Parathyroid adenoma (tissue), 2 donors: ENCODE measurements around the gene ADM2.
"Not testable (repeated sequence)": the region's sequence is repeated elsewhere in the genome, so short reads cannot be mapped to it uniquely, and the experiment has no call there.

Source experiments
- H2AFZ ChIP-seq: fragments of 300-600 bp; sonication (generic); one replicate; pipeline ENCODE4 v1.7.0; 2017; ENCODE audit warnings: antibody characterized with exemption, mild to moderate bottlenecking
- H3K27ac ChIP-seq: fragments of 300-600 bp; sonication (generic); one replicate; pipeline ENCODE4 v1.7.0; 2017
- H3K27me3 ChIP-seq: fragments of 300-600 bp; sonication (generic); one replicate; pipeline ENCODE4 v1.7.0; 2017; ENCODE audit warnings: low read length; ENCODE audit not compliant: control insufficient read depth, insufficient read depth
- H3K36me3 ChIP-seq: fragments of 300-600 bp; sonication (generic); one replicate; pipeline ENCODE4 v1.7.0; 2017; ENCODE audit warnings: low read length; ENCODE audit not compliant: control insufficient read depth, insufficient read depth
- H3K4me1 ChIP-seq: fragments of 300-600 bp; sonication (generic); one replicate; pipeline ENCODE4 v1.7.0; 2017; ENCODE audit warnings: control low read depth
- H3K4me2 ChIP-seq: fragments of 300-600 bp; sonication (generic); one replicate; pipeline ENCODE4 v1.7.0; 2017; ENCODE audit warnings: low read length
- H3K4me3 ChIP-seq: fragments of 300-600 bp; sonication (generic); one replicate; pipeline ENCODE4 v1.7.0; 2017; ENCODE audit warnings: low read depth, low read length
- H3K79me2 ChIP-seq: fragments of 300-600 bp; sonication (generic); one replicate; pipeline ENCODE4 v1.7.0; 2017; ENCODE audit warnings: control low read depth
- H3K9ac ChIP-seq: fragments of 300-600 bp; sonication (generic); one replicate; pipeline ENCODE4 v1.7.0; 2017; ENCODE audit warnings: mild to moderate bottlenecking
- H3K9me3 ChIP-seq: fragments of 300-600 bp; sonication (generic); one replicate; pipeline ENCODE4 v1.7.0; 2017; ENCODE audit warnings: low read length; ENCODE audit not compliant: control insufficient read depth
- TF ChIP-seq, protein P1 (sequence below): fragments of 300-600 bp; sonication (generic); IDR thresholded peaks from one replicate; pipeline ENCODE4 v1.7.0; 2017; ENCODE audit warnings: antibody characterized with exemption, mild to moderate bottlenecking
- donor health status: primary hyperparathyroidism.

ADM2 gene

DNA sequence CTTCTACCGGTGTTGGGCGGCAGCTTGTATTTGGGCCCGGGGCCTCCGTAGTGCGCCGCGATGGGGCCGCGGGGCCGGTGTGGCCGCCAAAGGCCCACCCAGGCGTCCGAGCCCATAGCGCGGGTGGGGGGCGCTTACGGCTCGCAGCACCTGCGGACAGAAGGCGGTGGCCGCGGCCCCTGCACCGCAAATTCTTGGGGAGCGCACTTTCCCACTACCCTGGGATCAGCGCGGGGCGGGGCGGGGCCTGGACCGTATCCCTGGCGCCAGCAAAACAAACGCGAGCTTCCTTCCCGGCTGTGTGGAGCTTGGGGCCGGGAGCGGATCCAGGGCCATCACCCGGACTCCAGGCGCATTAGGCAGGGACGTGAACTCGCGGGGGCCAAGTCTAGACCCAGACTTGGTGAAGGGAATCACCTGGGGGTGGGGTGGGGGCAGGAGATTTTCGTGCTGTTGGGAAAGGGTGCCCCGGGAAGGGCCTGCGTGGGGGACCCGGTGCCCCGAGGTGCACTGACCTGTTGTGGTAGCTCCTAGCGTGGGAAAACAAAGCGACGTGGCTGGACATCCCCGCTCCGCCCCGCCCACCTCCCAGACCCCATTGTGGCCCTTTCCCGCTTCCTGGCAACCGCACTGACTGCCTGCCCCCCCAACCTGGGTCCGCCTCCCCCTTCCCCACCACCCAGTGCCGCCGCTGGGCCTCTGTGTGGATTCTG, 50.8 kb downstream of the ADM2 start:
- Histone ChIP-seq H3K9ac (peak overlapping the region; percentile 29), H3K4me1 (peaks cover 6% of the 10 kb centered on the region)

DNA sequence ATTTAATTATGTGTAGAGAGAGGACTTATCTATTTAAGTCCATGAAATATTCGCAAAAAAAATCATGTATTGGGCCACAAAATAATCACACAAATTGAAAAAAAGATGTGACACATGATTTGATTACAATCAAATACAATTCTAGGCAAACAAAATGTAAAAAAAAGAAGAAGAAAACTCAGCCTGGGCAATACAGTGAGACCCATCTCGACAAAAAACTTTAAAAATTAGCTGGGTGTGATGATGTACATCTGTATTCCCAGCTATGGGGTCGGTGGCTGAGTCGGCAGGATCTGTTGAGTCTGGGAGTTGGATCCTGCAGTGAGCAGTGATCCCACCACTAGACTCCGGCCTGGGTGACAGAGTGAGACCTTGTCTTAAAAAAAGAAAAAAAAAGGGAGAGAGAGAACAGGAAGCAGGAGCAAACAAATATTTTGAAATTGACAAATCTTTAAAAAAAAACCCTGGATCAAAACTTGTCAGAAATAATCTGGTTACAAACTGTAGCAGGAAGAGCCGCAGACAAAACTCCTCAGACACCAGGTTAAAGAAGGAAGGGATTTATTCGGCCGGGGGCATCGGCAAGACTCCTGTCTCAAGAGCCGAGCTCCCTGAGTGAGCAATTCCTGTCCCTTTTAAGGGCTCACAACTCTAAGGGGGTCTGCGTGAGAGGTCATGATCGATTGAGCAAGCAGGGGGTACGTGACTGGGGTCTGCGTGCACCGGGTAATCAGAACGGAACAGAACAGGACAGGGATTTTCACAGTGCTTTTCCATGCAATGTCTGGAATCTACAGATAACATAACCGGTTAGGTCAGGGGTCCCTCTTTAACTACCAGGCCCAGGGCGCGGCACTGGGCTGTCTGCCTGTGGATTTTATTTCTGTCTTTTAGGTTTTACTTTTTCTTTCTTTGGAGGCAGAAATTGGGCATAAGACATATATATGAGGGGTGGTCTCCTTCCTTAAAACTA, 51.8 kb downstream of the ADM2 start:
- peak overlapping the region; percentile 88 for H3K27ac ChIP-seq
- H3K79me2 ChIP-seq = no peaks in the 10 kb centered on the region
- H3K4me3 ChIP-seq = no peak overlapping the region
- H2AFZ ChIP-seq = no peak overlapping the region
- H3K4me2 ChIP-seq = peak overlapping the region; percentile 35
- no peaks in the 10 kb centered on the region for H3K27me3 ChIP-seq
- TF ChIP-seq, protein P1, sequence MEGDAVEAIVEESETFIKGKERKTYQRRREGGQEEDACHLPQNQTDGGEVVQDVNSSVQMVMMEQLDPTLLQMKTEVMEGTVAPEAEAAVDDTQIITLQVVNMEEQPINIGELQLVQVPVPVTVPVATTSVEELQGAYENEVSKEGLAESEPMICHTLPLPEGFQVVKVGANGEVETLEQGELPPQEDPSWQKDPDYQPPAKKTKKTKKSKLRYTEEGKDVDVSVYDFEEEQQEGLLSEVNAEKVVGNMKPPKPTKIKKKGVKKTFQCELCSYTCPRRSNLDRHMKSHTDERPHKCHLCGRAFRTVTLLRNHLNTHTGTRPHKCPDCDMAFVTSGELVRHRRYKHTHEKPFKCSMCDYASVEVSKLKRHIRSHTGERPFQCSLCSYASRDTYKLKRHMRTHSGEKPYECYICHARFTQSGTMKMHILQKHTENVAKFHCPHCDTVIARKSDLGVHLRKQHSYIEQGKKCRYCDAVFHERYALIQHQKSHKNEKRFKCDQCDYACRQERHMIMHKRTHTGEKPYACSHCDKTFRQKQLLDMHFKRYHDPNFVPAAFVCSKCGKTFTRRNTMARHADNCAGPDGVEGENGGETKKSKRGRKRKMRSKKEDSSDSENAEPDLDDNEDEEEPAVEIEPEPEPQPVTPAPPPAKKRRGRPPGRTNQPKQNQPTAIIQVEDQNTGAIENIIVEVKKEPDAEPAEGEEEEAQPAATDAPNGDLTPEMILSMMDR = no peak
- H3K4me1 ChIP-seq = peaks cover 4% of the 10 kb centered on the region
- no peak overlapping the region for H3K9ac ChIP-seq
- no peaks in the 10 kb centered on the region for H3K9me3 ChIP-seq
- no peaks in the 10 kb centered on the region for H3K36me3 ChIP-seq

More for the DNA sequence above, 50.8 kb downstream of the ADM2 start:
- no peaks in the 10 kb centered on the region for H3K36me3 ChIP-seq
- H3K4me3 ChIP-seq = peak overlapping the region; percentile 95
- no peaks in the 10 kb centered on the region for H3K79me2 ChIP-seq
- H3K27me3 ChIP-seq = no peaks in the 10 kb centered on the region
- H2AFZ ChIP-seq = peak overlapping the region; percentile 76
- TF ChIP-seq, protein P1 = no peak
- H3K27ac ChIP-seq = peak overlapping the region; percentile 88
- H3K4me2 ChIP-seq = peak overlapping the region; percentile 99
- H3K9me3 ChIP-seq = no peaks in the 10 kb centered on the region

DNA sequence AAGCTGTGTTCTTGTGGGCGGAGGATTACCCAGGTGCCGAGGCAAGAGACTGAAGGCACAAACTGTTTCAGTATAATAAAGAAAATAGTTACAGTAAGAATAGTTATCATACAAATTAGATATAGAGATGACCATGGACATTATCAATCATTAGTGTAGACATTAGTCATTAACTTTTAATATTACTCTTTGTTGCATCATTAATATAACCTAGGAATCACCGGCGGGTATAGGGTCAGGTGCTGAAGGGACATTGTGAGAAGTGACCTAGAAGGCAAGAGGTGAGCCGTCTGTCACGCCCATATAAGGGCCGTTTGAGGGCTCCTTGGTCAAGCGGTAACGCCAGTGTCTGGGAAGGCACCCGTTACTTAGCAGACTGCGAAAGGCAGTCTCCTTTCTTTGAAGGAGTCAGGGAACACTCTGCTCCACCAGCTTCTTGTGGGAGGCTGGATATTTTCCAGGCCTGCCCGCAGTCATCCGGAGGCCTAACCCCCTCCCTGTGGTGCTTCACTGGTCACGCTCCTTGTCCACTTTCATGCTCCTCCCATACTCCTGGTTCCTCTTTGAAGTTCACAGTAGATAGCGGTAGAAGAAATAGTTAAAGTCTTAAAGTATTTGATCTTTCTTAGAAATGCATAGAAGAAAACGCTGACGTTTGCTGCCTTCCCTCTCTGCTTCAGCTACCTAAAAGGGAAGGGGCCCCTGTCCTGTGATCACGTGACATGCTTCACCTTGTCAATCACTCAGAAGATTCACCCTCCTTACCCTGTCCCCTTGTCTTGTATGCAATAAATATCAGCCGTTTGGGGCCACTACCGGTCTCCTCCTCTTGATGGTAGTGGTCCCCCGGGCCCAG, 52.7 kb downstream of the ADM2 start:
- H3K79me2 ChIP-seq, H3K27me3 ChIP-seq, H3K36me3 ChIP-seq, H3K9me3 ChIP-seq, H3K4me1 ChIP-seq, H3K9ac ChIP-seq: not testable (repeated sequence)
- H3K4me2 ChIP-seq = peak overlapping the region; percentile 51
- H3K27ac ChIP-seq = peak overlapping the region; percentile 75
- peak overlapping the region; percentile 22 for H3K4me3 ChIP-seq
- peak overlapping the region; percentile 54 for H2AFZ ChIP-seq

DNA sequence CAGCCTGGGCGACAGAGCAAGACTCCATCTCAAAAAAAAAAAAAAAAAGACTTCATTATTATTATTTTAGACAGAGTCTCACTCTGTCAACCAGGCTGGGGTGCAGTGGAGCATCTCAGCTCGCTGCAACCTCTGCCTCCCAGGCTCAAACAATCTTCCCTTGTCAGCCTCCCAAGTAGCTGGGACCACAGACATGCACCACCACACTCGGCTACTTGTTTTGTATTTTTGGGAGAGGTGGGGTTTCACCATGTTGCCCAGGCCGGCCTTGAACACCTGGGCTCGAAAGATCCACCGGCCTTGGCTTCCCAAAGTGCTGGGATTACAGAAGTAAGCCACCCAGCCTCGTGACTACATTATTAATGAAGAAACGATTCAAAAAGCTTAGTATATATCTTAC, 53.8 kb downstream of the ADM2 start:
- Histone ChIP-seq H3K9ac (no peak overlapping the region), H3K4me3 (no peak overlapping the region), H3K36me3 (no peaks in the 10 kb centered on the region), H3K9me3 (no peaks in the 10 kb centered on the region), H3K4me2 (no peak overlapping the region), H3K4me1 (peaks cover 4% of the 10 kb centered on the region), H3K79me2 (no peaks in the 10 kb centered on the region), H3K27me3 (no peaks in the 10 kb centered on the region), H2AFZ (no peak overlapping the region), H3K27ac (no peak overlapping the region)
- TF ChIP-seq, protein P1 = no peak
